Rectal smooth muscle tissue (tissue), 1 donor: ENCODE measurements around the gene MED16.
"Not testable (repeated sequence)": the region's sequence is repeated elsewhere in the genome, so short reads cannot be mapped to it uniquely, and the experiment has no call there.

Source experiments
- H3K27ac ChIP-seq: one replicate; pipeline ENCODE4 v1.7.0; 2013; ENCODE audit warnings: low read depth, low read length, inconsistent platforms
- H3K27me3 ChIP-seq: one replicate; pipeline ENCODE4 v1.7.0; 2013; ENCODE audit warnings: low read length; ENCODE audit not compliant: control insufficient read depth, insufficient read depth
- H3K36me3 ChIP-seq: one replicate; pipeline ENCODE4 v1.7.0; 2013; ENCODE audit warnings: low read length; ENCODE audit not compliant: control insufficient read depth, insufficient read depth
- H3K4me1 ChIP-seq: one replicate; pipeline ENCODE4 v1.7.0; 2013; ENCODE audit warnings: low read length; ENCODE audit not compliant: control insufficient read depth, insufficient read depth
- H3K4me3 ChIP-seq: one replicate; pipeline ENCODE4 v1.7.0; 2013; ENCODE audit warnings: low read length
- H3K9ac ChIP-seq: one replicate; pipeline ENCODE4 v1.7.0; 2013; ENCODE audit warnings: low read length

MED16 gene

DNA sequence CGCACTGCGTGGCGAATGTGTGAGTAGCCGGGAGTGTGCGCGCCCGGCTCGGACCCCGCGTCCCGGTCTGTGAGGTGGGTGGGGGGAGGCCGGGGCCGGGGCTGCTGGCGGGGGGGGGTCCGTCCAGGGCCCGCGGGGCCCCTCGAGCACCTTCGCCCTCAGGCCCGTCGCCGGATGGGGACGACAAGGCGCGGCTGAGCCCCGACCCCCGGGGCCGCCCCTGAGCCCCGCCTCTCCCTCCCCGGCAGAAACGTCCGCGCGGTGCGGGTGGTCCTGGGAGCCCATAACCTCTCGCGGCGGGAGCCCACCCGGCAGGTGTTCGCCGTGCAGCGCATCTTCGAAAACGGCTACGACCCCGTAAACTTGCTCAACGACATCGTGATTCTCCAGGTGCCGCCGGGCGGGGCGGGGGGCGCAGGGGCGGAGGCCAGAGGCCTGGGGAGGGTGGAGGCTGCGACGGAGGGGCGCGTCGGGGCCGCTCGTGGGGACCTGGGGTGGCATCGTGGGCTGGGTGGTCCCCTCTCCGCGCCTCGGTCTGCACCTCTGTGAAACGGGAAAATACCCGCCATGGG, 39.9 kb downstream of the MED16 start:
- no peak overlapping the region for H3K9ac ChIP-seq
- no peak overlapping the region for H3K4me3 ChIP-seq
- H3K27ac ChIP-seq = no peak overlapping the region
- H3K27me3 ChIP-seq = peaks cover 4% of the 10 kb centered on the region
- no peaks in the 10 kb centered on the region for H3K36me3 ChIP-seq
- H3K4me1 ChIP-seq = peaks cover 8% of the 10 kb centered on the region

DNA sequence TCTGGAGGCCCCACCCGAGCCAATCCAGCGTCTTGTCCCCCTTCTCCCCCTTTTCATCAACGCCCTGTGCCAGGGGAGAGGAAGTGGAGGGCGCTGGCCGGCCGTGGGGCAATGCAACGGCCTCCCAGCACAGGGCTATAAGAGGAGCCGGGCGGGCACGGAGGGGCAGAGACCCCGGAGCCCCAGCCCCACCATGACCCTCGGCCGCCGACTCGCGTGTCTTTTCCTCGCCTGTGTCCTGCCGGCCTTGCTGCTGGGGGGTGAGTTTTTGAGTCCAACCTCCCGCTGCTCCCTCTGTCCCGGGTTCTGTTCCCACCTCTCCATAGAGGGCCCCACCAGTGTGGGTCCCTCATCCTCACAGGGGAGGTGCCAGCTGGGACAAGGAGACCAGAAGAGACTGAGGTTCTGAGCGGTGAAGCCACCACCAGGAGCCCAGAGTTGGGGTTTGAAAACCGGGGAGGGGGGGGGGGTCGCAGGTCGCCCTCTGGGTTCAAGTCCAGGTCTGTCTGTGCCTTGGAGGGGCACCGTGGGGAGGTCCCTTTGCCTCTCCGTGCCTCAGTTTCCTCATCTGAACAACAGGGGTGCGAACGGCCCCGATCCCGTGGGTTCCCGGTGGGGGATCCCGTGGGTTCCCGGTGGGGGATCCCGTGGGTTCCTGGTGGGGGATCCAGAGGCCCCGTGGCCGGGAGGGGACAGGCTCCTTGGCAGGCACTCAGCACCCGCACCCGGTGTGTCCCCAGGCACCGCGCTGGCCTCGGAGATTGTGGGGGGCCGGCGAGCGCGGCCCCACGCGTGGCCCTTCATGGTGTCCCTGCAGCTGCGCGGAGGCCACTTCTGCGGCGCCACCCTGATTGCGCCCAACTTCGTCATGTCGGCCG, 40.6 kb downstream of the MED16 start, which contains the start of gene ELANE:
Gene ELANE (plus strand): TSS at position 168 of the 878 bp plus-strand sequence. CDS start 26 bp downstream, at position 194.
- Histone ChIP-seq H3K4me3 (no peak within 1 kb of the TSS), H3K27me3 (peaks cover 4% of the 10 kb centered on the region), H3K36me3 (no peaks in the 10 kb centered on the region), H3K4me1 (peaks cover 8% of the 10 kb centered on the region), H3K27ac (peak within 1 kb of the TSS; percentile 80), H3K9ac (no peak within 1 kb of the TSS)

DNA sequence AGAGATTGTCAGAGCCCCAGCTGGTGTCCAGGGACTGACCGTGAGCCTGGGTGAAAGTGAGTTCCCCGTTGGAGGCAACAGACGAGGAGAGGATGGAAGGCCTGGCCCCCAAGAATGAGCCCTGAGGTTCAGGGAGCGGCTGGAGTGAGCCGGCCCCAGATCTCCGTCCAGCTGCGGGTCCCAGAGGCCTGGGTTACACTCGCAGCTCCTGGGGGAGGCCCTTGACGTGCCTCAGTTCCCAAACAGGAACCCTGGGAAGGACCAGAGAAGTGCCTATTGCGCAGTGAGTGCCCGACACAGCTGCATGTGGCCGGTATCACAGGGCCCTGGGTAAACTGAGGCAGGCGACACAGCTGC, 42.0 kb downstream of the MED16 start:
- Histone ChIP-seq H3K4me1 (peaks cover 8% of the 10 kb centered on the region), H3K36me3 (no peaks in the 10 kb centered on the region), H3K9ac (no peak overlapping the region), H3K27ac (peak overlapping the region; percentile 80), H3K4me3 (peak overlapping the region; percentile 19), H3K27me3 (peaks cover 5% of the 10 kb centered on the region)

DNA sequence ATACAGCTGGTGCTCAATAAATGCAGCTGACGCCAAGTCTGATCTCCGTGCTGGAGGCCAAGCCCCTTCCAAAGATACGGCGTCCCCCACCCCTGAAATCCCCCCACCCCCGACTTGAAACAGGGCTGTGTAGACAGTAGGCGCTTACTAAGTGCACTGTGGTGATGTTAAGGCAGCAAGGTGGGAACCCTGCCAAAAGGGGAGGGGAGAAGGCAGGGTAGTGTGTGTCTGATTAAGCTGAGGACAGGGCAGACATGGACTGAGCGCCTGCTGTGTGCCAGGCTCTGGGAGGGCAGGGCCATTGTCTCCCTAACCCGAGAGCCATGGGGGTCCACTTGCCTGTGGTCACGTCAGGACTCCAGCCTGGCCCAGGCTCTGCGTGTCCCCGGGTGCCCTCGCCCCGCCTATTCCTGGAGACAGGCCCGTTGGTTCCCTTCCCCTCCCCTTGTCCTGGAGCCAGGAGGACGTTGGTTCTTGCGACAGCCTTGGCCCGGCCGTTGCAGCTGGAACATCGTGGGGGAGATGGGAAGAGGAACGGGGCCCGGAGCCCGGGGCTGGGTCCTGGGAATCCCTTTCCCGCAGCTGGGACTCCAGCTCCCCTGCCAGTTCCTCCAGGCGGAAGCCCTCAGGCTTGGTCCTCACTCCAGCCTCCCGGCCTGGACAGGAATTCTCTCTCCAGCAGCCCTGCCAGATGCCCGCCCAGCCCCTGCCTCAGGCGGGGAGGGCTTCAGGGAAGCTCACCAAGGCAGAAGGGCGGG, 42.6 kb downstream of the MED16 start:
- Histone ChIP-seq H3K27ac (peak overlapping the region; percentile 80), H3K9ac (no peak overlapping the region), H3K4me3 (peak overlapping the region; percentile 19), H3K36me3 (no peaks in the 10 kb centered on the region), H3K27me3 (peaks cover 6% of the 10 kb centered on the region), H3K4me1 (peaks cover 8% of the 10 kb centered on the region)

DNA sequence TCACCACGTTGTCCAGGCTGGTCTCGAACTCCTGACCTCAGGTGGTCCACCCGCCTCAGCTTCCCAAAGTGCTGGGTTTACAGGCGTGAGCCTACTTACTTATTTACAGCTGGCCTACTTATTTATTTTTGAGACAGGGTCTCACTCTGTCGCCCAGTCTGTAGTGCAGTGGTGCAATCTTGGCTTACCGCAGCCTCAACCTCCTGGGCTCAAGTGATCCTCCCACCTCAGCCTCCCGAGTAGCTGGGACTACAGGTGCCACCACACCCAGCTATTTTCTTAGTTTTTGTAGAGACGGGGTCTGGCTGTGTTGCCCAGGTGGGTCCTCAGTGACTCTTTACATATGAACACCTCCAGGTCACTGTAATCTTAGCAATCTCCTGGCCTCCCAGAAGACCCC, 43.8 kb downstream of the MED16 start:
- H3K4me1 ChIP-seq, H3K9ac ChIP-seq, H3K4me3 ChIP-seq, H3K36me3 ChIP-seq, H3K27ac ChIP-seq: not testable (repeated sequence)
- peaks cover 13% of the 10 kb centered on the region for H3K27me3 ChIP-seq

DNA sequence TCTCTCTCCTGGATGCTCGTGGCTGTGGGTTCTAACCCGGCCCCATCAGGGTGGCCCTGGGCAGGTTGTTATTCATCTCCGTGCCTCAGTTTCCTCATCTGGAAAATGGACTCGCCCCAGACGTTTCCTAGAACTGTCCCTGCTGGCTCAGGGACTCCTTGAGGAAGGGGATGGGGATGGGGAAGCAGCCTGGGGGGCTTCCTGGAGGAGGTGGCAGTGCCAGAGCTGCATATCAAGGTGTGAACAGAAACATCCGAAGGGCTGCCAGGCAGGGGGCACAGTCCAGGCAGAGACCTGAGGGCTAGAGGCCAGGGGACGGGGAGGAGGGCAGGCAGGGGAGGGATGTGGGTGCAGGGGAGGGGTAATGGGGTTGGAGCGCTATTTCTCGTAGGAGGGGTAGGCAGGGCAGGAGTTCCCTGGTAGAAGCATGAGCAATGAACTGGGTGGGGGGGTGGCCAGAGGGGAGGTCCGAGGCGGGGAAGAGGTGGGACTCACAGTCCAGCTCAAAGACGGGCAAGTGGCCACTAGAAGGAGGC, 44.5 kb downstream of the MED16 start:
- peak overlapping the region; percentile 45 for H3K27ac ChIP-seq

DNA sequence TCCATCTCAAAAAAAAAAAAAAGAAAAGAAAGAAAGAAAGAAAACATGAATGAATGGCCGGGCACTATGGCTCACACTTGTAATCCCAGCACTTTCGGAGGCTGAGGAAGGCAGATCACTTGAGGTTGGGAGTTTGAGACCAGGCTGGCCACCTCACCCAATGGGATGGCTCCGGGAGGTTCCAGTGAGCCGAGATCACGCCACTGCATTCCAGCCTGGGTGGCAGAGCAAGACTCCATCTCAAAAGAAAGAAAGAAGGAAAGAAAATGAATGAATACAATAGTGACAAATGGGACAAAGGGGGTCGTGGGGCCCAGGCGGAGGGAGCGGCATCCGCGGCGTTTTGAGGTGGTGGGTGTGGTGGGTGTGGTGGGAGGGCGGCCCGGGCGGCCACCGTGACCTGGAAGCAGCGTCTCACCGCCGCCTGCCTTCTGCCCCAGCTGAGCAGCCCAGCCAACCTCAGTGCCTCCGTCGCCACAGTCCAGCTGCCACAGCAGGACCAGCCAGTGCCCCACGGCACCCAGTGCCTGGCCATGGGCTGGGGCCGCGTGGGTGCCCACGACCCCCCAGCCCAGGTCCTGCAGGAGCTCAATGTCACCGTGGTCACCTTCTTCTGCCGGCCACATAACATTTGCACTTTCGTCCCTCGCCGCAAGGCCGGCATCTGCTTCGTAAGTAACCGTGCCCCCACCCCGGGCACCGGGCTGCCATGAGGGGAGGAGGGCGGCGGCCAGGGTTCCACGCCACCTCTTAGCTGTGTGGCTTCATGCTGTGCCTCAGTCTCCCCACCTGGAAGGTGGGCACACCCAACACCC, 47.1 kb downstream of the MED16 start:
- Histone ChIP-seq H3K27ac (no peak overlapping the region), H3K36me3 (no peaks in the 10 kb centered on the region), H3K9ac (no peak overlapping the region), H3K27me3 (peaks cover 19% of the 10 kb centered on the region), H3K4me1 (peaks cover 3% of the 10 kb centered on the region), H3K4me3 (no peak overlapping the region)

More for the DNA sequence above, 44.5 kb downstream of the MED16 start:
- Histone ChIP-seq H3K36me3 (no peaks in the 10 kb centered on the region), H3K27me3 (peaks cover 13% of the 10 kb centered on the region), H3K4me1 (peaks cover 8% of the 10 kb centered on the region), H3K4me3 (no peak overlapping the region), H3K9ac (no peak overlapping the region)

DNA sequence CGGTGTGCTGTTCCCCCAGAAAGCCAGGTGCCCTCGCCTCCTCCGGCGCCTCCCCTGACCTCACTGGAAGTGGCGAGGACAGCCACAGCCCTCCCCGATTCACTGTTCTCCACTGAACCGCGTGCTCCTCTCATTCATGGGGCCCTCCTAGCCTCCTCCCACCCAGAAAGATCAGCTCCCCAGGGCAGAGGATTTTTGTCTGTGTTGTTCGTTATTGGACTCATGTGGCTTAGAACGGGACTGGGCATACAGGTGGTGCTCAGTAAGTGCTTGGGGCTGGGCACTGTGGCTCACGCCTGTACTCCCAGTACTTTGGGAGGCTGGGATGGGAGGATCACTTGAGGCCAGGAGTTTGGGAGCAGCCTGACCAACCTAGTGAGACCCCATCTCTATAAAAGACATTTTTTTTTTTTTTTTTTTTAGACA, 48.4 kb downstream of the MED16 start:
- H3K9ac ChIP-seq = no peak overlapping the region
- H3K27me3 ChIP-seq = peaks cover 23% of the 10 kb centered on the region
- H3K27ac ChIP-seq = no peak overlapping the region

DNA sequence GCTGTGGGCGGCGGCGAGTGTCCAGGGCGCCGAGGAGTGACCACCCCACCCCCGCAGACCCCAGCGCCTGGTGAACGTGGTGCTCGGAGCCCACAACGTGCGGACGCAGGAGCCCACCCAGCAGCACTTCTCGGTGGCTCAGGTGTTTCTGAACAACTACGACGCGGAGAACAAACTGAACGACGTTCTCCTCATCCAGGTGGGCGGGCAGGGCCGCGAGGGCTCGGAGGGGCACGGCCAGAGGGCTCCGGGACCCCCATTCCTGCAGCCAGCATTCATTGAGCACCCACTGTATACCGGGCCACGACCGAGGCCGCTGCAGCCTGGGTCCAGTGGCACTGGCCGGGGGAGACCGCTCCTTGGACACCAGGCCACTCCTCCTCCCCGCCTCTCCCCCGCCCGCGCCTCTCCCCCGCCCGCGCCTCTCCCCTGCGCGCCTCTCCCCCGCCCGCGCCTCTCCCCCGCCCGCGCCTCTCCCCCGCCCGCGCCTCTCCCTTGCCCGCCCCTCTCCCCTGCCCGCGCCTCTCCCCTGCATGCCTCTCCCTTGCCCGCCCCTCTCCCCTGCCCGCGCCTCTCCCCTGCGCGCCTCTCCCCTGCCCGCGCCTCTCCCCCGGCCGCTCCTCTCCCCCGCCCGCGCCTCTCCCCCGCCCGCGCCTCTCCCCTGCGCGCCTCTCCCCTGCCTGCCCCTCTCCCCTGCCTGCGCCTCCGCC, 49.0 kb downstream of the MED16 start:
- Histone ChIP-seq H3K4me1 (no peaks in the 10 kb centered on the region), H3K36me3 (no peaks in the 10 kb centered on the region), H3K27ac (no peak overlapping the region), H3K27me3 (peaks cover 23% of the 10 kb centered on the region), H3K9ac (no peak overlapping the region), H3K4me3 (peak overlapping the region; percentile 41)

More for the DNA sequence above, 48.4 kb downstream of the MED16 start:
- Histone ChIP-seq H3K4me1 (no peaks in the 10 kb centered on the region), H3K4me3 (no peak overlapping the region), H3K36me3 (no peaks in the 10 kb centered on the region)

DNA sequence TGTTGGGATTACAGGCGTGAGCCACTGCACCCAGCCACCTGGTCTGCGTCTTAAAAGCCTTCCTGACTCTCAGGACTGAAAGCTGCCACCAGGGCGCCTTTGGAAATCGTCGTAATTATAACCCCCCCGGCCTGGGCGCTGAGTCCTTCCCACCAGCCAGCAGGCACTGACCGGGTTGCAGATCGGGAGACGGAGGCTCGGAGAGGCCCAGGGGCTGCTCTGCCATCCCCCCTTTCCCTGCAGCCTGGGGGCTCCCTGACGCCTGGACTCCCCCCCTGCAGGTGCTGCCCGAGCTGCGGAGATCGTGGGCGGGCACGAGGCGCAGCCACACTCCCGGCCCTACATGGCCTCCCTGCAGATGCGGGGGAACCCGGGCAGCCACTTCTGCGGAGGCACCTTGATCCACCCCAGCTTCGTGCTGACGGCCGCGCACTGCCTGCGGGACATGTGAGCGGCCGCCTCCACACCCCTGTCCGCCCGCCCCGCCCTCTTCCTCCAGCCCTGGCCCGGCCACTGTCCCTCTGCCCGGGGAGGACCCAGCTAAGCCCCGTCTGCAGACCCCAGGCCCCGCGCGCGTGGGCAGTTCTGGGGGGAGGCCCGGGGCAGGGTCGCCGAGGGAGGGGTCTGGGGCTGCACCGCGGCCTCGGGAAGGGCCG, 49.7 kb downstream of the MED16 start:
- peak overlapping the region; percentile 41 for H3K4me3 ChIP-seq
- no peaks in the 10 kb centered on the region for H3K4me1 ChIP-seq
- H3K9ac ChIP-seq = no peak overlapping the region
- H3K27me3 ChIP-seq = peaks cover 23% of the 10 kb centered on the region
- H3K36me3 ChIP-seq = no peaks in the 10 kb centered on the region
- no peak overlapping the region for H3K27ac ChIP-seq

DNA sequence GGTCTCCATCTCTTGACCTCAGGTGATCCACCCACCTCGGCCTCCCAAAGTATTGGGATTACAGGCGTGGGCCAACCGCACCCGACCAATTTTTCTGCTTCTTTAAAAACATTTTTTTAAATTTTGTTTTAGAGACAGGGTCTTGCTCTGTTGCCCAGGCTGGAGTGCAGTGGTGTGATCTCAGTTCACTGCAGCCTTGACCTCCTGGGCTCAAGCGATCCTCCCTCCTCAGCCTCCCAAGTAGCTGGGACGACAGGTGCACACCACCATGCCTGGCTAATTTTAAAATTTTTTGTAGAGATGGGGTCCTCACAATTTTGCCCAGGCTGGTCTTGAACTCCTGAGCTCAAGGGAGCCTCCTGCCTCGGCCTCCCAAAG, 50.2 kb downstream of the MED16 start:
- H3K27me3 ChIP-seq = peaks cover 23% of the 10 kb centered on the region
- not testable (repeated sequence) for H3K4me3 ChIP-seq, H3K4me1 ChIP-seq, H3K36me3 ChIP-seq, H3K27ac ChIP-seq, H3K9ac ChIP-seq
